Mammary epithelial cell (primary cell): Measurements from ENCODE around the gene ATP8A1.

Experiments used
- CTCF ChIP-seq, 2 donors: IDR thresholded peaks in 1 of 2; conservative IDR thresholded peaks in 1 of 2; 2 replicates each; pipeline ENCODE4 v1.5.1; 2011 to 2012; ENCODE audit warnings: inconsistent platforms in 2 of 2, low read length in 2 of 2, mild to moderate bottlenecking in 2 of 2, control low read depth in 1 of 2, low read depth in 1 of 2; ENCODE audit not compliant: insufficient read depth in 1 of 2; ENCODE audit errors: extremely low read depth in 1 of 2
- EZH2 ChIP-seq: IDR thresholded peaks from 2 replicates; pipeline ENCODE4 v1.6.1; 2012; ENCODE audit warnings: low read length, inconsistent platforms, borderline replicate concordance

- TF ChIP-seq EZH2 (no peak), CTCF (conservative IDR thresholded peaks at IDR 0.05 in 1 of 2, IDR thresholded peaks at IDR 0.05 in 1 of 2; ENCODE audit: extremely low read depth in 1 of 2, insufficient read depth in 1 of 2, low read depth in 1 of 2, low read length in 2 of 2) (no peak)
Observed at GRCh38 chr4:42649870-42650269, 7.0 kb downstream of the ATP8A1 start.
